CD14-positive monocyte (primary cell): Measurements from ENCODE around the gene F2. TPM values are rescaled to one million over a fixed set of nuclear protein-coding genes. Genes with fewer than 3 reads are reported as not detected.

Source experiments
- DNase-seq, 3 donors: peaks; one replicate each; pipeline ENCODE4 v3.0.0-alpha.2; 2011 to 2022
- H2AFZ ChIP-seq: 2 replicates; pipeline ENCODE4 v1.6.0; 2012; ENCODE audit warnings: mild to moderate bottlenecking, low read depth, low read length, inconsistent platforms; ENCODE audit not compliant: insufficient read depth, poor library complexity, severe bottlenecking
- H3K27ac ChIP-seq, 2 donors: 1 replicate in 1 of 2; 2 replicates in 1 of 2; pipeline ENCODE4 v1.5.1; 2012 to 2013; ENCODE audit warnings: low read length in 2 of 2, control low read depth in 1 of 2, inconsistent platforms in 1 of 2, low read depth in 1 of 2, mild to moderate bottlenecking in 1 of 2
- H3K27me3 ChIP-seq, 2 donors: one replicate each; pipeline versions ENCODE4 v1.6.0 to v1.6.1; 2011 to 2013; ENCODE audit warnings: low read length in 2 of 2; ENCODE audit not compliant: control insufficient read depth in 2 of 2, insufficient read depth in 2 of 2
- H3K36me3 ChIP-seq, 2 donors: replicated peaks in 1 of 2; 1 replicate in 1 of 2; 2 replicates in 1 of 2; pipeline versions ENCODE4 v1.5.1 to v1.6.1; 2012 to 2013; ENCODE audit warnings: low read length in 2 of 2, control low read depth in 1 of 2, inconsistent platforms in 1 of 2, mild to moderate bottlenecking in 1 of 2; ENCODE audit not compliant: insufficient read depth in 2 of 2, control insufficient read depth in 1 of 2
- H3K4me1 ChIP-seq, 2 donors: 1 replicate in 1 of 2; 2 replicates in 1 of 2; pipeline versions ENCODE4 v1.5.1 to v1.6.1; 2012 to 2013; ENCODE audit warnings: low read length in 2 of 2, control low read depth in 1 of 2, inconsistent platforms in 1 of 2, mild to moderate bottlenecking in 1 of 2, moderate library complexity in 1 of 2; ENCODE audit not compliant: insufficient read depth in 2 of 2, control insufficient read depth in 1 of 2
- H3K4me2 ChIP-seq: replicated peaks from 2 replicates; pipeline ENCODE3; 2012; ENCODE audit warnings: low read length, moderate library complexity, mild to moderate bottlenecking; ENCODE audit not compliant: poor library complexity, severe bottlenecking; ENCODE audit errors: extremely low read depth
- H3K4me3 ChIP-seq, 3 experiments: fragments of 200-600 bp in 1 of 3; sonication (generic) in 1 of 3; replicated peaks in 1 of 3; 1 replicate in 2 of 3; 2 replicates in 1 of 3; pipeline ENCODE4 v1.5.1; 2011 to 2013; ENCODE audit warnings: low read length in 3 of 3, mild to moderate bottlenecking in 3 of 3, control low read depth in 2 of 3, low read depth in 2 of 3, inconsistent platforms in 1 of 3, moderate library complexity in 1 of 3
- H3K79me2 ChIP-seq: 2 replicates; pipeline ENCODE4 v1.6.0; 2012; ENCODE audit warnings: mild to moderate bottlenecking, control low read depth, inconsistent platforms, low read length, moderate library complexity; ENCODE audit not compliant: insufficient read depth
- H3K9ac ChIP-seq: 2 replicates; pipeline ENCODE4 v1.6.0; 2017; ENCODE audit warnings: low read length, mild to moderate bottlenecking; ENCODE audit not compliant: insufficient read depth, poor library complexity, severe bottlenecking
- H3K9me3 ChIP-seq, 2 donors: replicated peaks in 1 of 2; 1 replicate in 1 of 2; 2 replicates in 1 of 2; pipeline versions ENCODE4 v1.5.1 to v1.6.1; 2012 to 2013; ENCODE audit warnings: low read length in 2 of 2, control low read depth in 1 of 2; ENCODE audit not compliant: control insufficient read depth in 1 of 2, insufficient read depth in 1 of 2
- H4K20me1 ChIP-seq: 2 replicates; pipeline ENCODE4 v1.6.0; 2012; ENCODE audit warnings: mild to moderate bottlenecking, low read length, control low read depth, moderate library complexity; ENCODE audit not compliant: insufficient read depth
- H3K27ac Mint-ChIP-seq, 7 donors: one replicate each; pipeline ENCODE4 v1.8.0; 2020; ENCODE audit warnings: mild to moderate bottlenecking in 7 of 7, mixed read lengths in 7 of 7, moderate library complexity in 6 of 7, inconsistent platforms in 2 of 7
- H3K27me3 Mint-ChIP-seq, 3 donors: one replicate each; pipeline ENCODE4 v1.8.0; 2021 to 2022; ENCODE audit warnings: low read depth in 3 of 3, mild to moderate bottlenecking in 3 of 3, mixed read lengths in 3 of 3, moderate library complexity in 3 of 3, inconsistent platforms in 1 of 3
- H3K36me3 Mint-ChIP-seq, 2 donors: one replicate each; pipeline ENCODE4 v1.8.0; 2020; ENCODE audit warnings: mixed read lengths in 2 of 2, inconsistent platforms in 1 of 2, mild to moderate bottlenecking in 1 of 2
- H3K4me1 Mint-ChIP-seq: one replicate; pipeline ENCODE4 v1.8.0; 2020; ENCODE audit warnings: mild to moderate bottlenecking, mixed read lengths
- H3K4me3 Mint-ChIP-seq, 2 donors: one replicate each; pipeline ENCODE4 v1.8.0; 2020; ENCODE audit warnings: mild to moderate bottlenecking in 2 of 2, mixed read lengths in 2 of 2, moderate library complexity in 1 of 2
- H3K9me3 Mint-ChIP-seq, 7 donors: one replicate each; pipeline ENCODE4 v1.8.0; 2020 to 2022; ENCODE audit warnings: mixed read lengths in 7 of 7, mild to moderate bottlenecking in 6 of 7, moderate library complexity in 6 of 7, inconsistent platforms in 2 of 7
- CTCF ChIP-seq: fragments of 200-600 bp; IDR thresholded peaks from one replicate; pipeline ENCODE4 v1.8.0; 2022; ENCODE audit warnings: antibody characterized with exemption, mild to moderate bottlenecking
- WGBS: methylation state at CpG from one replicate; pipeline ENCODE4 v1.1.5; 2013; ENCODE audit warnings: missing lambda C conversion rate; ENCODE audit not compliant: insufficient coverage; 5-methylcytosine and 5-hydroxymethylcytosine counted together
- intact Hi-C, 2 donors: fragments of 100-400 bp; cut with micrococcal nuclease; formaldehyde crosslinking; loops; one replicate each; pipeline versions ENCODE4 v1.15.0 to v1.15.1; 2023
- polyA plus RNA-seq, 3 donors: library from polyadenylated mRNA; depleted of rRNA in 1 of 3; unstranded in 2 of 3; stranded (reverse) in 1 of 3; fragments of 300-500 nt in 2 of 3; fragments of >200 nt in 1 of 3; fragmentation: Illumina TruSeq in 2 of 3; gene quantifications; 1 replicate in 2 of 3; 2 replicates in 1 of 3; pipeline ENCODE4 v1.2.3, GENCODE V29; 2012 to 2021

The F2 gene
- polyA plus RNA-seq, 3 donors = not detected

- Histone ChIP-seq H3K27ac (peak overlapping the region in 1 of 2 donors; percentile 51), H3K27me3 (no peaks in the 10 kb centered on the region), H3K4me1 (peaks cover 15 to 26% of the 10 kb centered on the region in 2 donors), H2AFZ (no peak overlapping the region), H3K36me3 (peaks cover 53 to 75% of the 10 kb centered on the region in 2 donors), H3K9ac (no peak overlapping the region), H3K4me2 (no peak overlapping the region), H4K20me1 (peaks cover 69% of the 10 kb centered on the region), H3K9me3 (no peaks in the 10 kb centered on the region), H3K4me3 (no peak overlapping the region), H3K79me2 (peaks cover 81% of the 10 kb centered on the region)
- peaks cover 49 to 72% of the 10 kb centered on the region in 2 donors for H3K36me3 Mint-ChIP-seq
- H3K27ac Mint-ChIP-seq = peak overlapping the region in 1 of 7 donors; percentile 33
- H3K27me3 Mint-ChIP-seq = peaks cover 0 to 4% (median 0%) of the 10 kb centered on the region in 3 donors
- intact Hi-C loops = no loop called here
- 99% methylated on average over 12 of the region's 12 CpGs for WGBS
- no peak overlapping the region for H3K4me3 Mint-ChIP-seq
- no peak for TF ChIP-seq CTCF
- peaks cover 28% of the 10 kb centered on the region for H3K4me1 Mint-ChIP-seq
- H3K9me3 Mint-ChIP-seq = peaks cover 0 to 2% (median 0%) of the 10 kb centered on the region in 7 donors
- no peak for DNase-seq
Observed at GRCh38 chr11:46695345-46696211, 23.4 kb upstream of the F2 start.

GRCh38 chr11:46696212-46696558 lies 22.8 kb upstream of the F2 start:
- WGBS = 98% methylated on average over 8 of the region's 11 CpGs
- peaks cover 43 to 66% of the 10 kb centered on the region in 2 donors for H3K36me3 Mint-ChIP-seq
- no peaks in the 10 kb centered on the region for H3K9me3 ChIP-seq
- H3K27ac Mint-ChIP-seq = peak overlapping the region in 1 of 7 donors; percentile 76
- peaks cover 0 to 4% (median 0%) of the 10 kb centered on the region in 3 donors for H3K27me3 Mint-ChIP-seq
- H2AFZ ChIP-seq = no peak overlapping the region
- peaks cover 82% of the 10 kb centered on the region for H3K79me2 ChIP-seq
- no peak overlapping the region for H3K4me2 ChIP-seq
- intact Hi-C loops = no loop called here
- no peak for DNase-seq
- TF ChIP-seq CTCF = no peak
- H3K9me3 Mint-ChIP-seq = peaks cover 0 to 2% (median 0%) of the 10 kb centered on the region in 7 donors
- no peak overlapping the region for H3K4me3 Mint-ChIP-seq
- H3K4me1 ChIP-seq = peaks cover 16 to 28% of the 10 kb centered on the region in 2 donors
- peaks cover 28% of the 10 kb centered on the region for H3K4me1 Mint-ChIP-seq
- no peak overlapping the region for H3K4me3 ChIP-seq
- peak overlapping the region in 1 of 2 donors; percentile 51 for H3K27ac ChIP-seq
- H3K36me3 ChIP-seq = peaks cover 49 to 69% of the 10 kb centered on the region in 2 donors
- no peaks in the 10 kb centered on the region for H3K27me3 ChIP-seq
- peaks cover 69% of the 10 kb centered on the region for H4K20me1 ChIP-seq
- H3K9ac ChIP-seq = no peak overlapping the region
